Omental fat pad (tissue), 4 donors: ENCODE data around the gene ICE1. TPM values are rescaled to one million over a fixed set of nuclear protein-coding genes. Genes with fewer than 3 reads are reported as not detected.
"Not testable (repeated sequence)": the region's sequence is repeated elsewhere in the genome, so short reads cannot be mapped to it uniquely, and the experiment has no call there.

ENCODE experiments used
- ATAC-seq: fragments of 150-250 bp; one replicate; pipeline ENCODE4 v1.9.1; 2016; ENCODE audit warnings: mild to moderate bottlenecking, moderate library complexity; ENCODE audit not compliant: low FRiP score
- DNase-seq: peaks from one replicate; pipeline ENCODE4 v3.0.0-alpha.2; 2019; ENCODE audit warnings: low spot score
- CTCF ChIP-seq, 3 donors: fragments of 450-650 bp; IDR thresholded peaks; one replicate each; pipeline ENCODE4 v1.5.1; 2016 to 2017; ENCODE audit warnings: antibody characterized with exemption in 3 of 3, mild to moderate bottlenecking in 3 of 3, moderate library complexity in 2 of 3
- total RNA-seq, 4 donors: library from RNA; depleted of rRNA; stranded (reverse); fragments of >200 nt; gene quantifications; one replicate each; pipeline ENCODE4 v1.1.0, GENCODE V29; 2016

The ICE1 gene
- total RNA-seq, 4 donors from 2014 or later, result 23.3 to 55.2 (median 33.1) TPM

GRCh38 chr5:5464036-5464715 lies 41.7 kb downstream of the ICE1 start:
- ATAC-seq, result no peak
- DNase-seq, result no peak
- TF ChIP-seq CTCF (IDR thresholded peaks at IDR 0.05), result no peak

GRCh38 chr5:5466227-5466626 lies 43.8 kb downstream of the ICE1 start:
- DNase-seq (no peak), ATAC-seq (no peak)
- no peak for TF ChIP-seq CTCF (IDR thresholded peaks at IDR 0.05)

GRCh38 chr5:5467737-5468136 lies 45.3 kb downstream of the ICE1 start:
- ATAC-seq, result no peak
- no peak for DNase-seq
- TF ChIP-seq CTCF (IDR thresholded peaks at IDR 0.05), result no peak

- ATAC-seq (no peak), DNase-seq (no peak)
- TF ChIP-seq CTCF (IDR thresholded peaks at IDR 0.05), result no peak
Measured at GRCh38 chr5:5470933-5471332, 48.5 kb downstream of the ICE1 start.

- no peak for TF ChIP-seq CTCF (IDR thresholded peaks at IDR 0.05)
- no peak for DNase-seq
- ATAC-seq, result no peak
Measured at GRCh38 chr5:5473226-5473625, 50.7 kb downstream of the ICE1 start.

GRCh38 chr5:5474961-5475360 lies 52.5 kb downstream of the ICE1 start:
- TF ChIP-seq CTCF (IDR thresholded peaks at IDR 0.05), result no peak
- no peak for ATAC-seq
- DNase-seq, result no peak

- DNase-seq, result no peak
- no peak for ATAC-seq
- TF ChIP-seq CTCF (IDR thresholded peaks at IDR 0.05), result no peak
Measured at GRCh38 chr5:5475975-5476374, 53.5 kb downstream of the ICE1 start.

- not testable (repeated sequence) for DNase-seq, ATAC-seq
Measured at GRCh38 chr5:5479578-5479977, 57.1 kb downstream of the ICE1 start.
